HG03025 (cell line): ENCODE data around the gene INPP4B.

Experiments used
- ATAC-seq: cut with Tn5 transposase; IDR thresholded peaks from one replicate; pipeline ENCODE4 v1.9.1; 2021; ENCODE audit warnings: mild to moderate bottlenecking, moderate library complexity; ENCODE audit not compliant: unreplicated experiment, low FRiP score

The INPP4B gene

DNA sequence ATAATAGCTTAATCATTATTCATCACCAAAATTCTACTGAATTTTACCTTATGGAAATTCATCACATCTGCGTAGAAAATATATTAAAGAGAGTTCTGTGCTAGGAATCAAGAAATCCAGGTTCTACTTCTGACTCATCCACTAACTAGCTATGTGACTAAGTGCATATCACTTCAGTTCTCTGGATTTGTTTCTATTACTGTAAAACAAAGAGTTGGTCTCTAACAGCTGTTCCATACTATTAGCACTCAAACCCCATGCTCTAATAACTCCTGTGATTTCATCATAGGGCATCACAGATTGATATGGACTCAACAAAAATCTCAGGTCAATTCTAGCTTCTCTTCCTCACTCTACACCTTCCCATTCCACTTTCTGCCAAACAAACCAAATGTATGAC, 572.0 kb downstream of the INPP4B start:
- ATAC-seq = no peak

DNA sequence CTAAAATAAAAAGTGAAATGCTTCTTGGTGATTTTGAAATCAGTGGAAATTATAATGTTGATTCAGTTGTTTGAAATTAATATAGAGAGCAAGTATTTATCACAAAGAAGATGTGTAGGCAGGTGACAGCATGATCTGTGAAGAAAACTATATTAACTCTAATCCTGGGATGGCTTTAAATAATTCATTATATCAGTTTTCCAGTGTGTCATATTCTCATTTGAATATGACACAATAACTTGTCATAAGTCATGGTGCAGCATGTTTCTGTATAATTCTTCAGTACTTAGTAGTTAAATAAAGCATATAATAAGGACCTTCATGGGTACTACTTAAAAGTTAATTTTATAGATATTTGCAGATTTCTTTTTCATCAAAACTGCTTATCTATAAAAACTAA, 573.6 kb downstream of the INPP4B start:
- ATAC-seq = no peak

DNA sequence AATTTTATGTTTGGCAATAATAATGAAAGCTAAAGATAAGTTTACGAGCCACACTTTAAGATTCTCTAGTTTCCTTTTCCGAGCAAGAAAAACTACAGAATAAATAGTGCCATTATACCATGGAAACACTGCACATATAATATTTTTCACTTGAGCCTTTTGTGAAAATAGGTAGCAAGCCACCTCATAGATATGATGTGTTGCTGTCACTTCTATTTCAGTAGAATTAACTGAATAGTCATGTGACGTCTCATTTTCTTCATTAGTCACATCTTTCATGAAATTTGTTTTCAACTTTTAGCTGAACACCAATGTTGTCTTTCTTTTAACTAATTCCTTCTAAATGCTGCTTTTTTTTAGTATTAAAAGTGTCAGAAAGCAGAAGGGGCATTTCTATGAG, 574.3 kb downstream of the INPP4B start:
- ATAC-seq = no peak

DNA sequence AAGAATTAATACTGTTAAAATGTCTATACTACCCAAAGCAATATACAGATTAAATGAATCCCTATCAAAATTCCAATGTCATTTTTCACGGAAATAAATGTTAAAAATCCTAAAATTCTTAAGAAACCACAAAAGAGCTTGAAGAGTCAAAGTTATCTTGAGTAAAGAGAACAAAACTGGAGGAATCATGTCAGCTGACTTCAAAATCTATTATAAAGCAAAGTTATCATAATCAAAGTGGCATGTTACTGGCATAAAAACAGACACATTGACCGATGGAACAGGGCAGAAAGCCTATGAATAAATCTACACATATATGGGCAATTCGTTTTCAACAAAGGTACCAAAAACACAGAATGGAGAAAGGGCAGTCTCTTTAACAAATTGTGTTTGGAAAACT, 579.0 kb downstream of the INPP4B start:
- no peak for ATAC-seq

DNA sequence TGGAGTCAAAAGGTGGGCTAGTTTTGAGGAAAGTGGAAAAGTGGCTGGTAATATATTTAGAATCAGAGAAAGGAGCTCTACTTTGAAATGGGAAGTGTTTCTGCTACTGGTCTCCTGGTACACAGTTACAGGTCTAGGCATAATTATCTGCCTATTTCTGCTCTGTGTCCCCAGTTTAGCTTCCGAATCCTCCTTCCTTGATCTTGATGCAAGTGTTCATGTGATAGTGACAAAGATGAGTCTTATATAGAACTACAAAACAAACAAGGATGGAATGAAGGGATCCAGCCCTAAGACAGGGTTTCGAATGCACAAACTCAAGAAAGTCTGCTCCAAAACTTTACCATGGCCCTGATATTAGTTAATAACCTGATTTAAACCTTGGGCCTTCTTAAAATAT, 580.2 kb downstream of the INPP4B start:
- ATAC-seq = no peak

DNA sequence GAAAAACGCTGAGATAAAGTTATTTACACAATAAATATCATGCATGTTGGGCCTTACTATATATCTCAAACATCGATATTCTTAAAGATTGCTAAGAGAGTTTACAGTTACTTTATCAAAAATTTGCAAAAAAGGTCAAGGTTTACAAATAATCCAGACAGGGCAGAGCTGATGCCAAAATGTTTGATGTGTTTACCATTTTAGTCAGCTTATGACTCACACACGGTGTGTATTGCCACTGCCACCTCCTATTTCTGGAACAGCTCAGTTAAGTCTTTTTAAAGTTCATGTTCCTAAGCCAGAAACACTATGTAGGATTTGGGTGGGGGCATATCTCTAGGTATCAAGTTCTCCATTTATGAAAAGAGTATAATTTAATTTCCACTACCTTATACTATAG, 580.6 kb downstream of the INPP4B start:
- no peak for ATAC-seq

DNA sequence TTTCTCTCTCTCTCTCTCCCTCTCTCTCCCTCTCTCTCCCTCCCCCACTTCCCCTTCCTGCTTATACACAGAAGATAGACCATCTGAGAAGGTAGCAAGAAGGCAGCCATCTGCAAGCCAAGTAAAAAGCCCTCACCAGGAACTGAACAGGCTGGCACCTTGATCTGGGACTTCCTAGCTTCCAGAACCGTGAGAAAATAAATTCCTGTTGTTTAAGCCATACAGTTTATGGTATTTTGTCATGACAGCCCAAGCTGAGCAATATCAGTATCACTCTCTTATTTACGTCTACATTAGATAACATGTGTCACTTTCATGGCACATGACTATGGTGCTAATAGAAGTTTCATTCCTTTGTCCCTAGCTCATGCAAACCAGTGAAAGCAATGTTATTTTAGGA, 581.1 kb downstream of the INPP4B start:
- no peak for ATAC-seq

DNA sequence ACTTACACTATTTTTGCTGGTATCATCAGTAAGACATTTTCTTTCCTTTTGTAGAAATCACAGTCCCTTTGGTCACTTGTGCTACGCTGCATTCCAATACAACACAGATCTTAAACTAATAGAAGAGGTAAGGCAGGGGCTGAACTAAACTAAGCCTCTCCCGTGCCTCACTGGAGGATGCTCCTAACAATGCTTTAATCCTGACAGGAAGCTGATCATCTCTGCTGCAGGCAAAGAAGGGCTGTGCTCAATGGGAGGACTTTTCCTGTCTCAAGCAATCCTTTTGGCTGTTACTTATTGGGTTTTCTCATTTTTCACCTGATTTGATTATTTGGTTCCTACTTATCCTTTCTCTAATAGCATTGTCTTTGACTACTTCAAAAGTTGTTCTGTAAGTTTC, 583.1 kb downstream of the INPP4B start:
- no peak for ATAC-seq

DNA sequence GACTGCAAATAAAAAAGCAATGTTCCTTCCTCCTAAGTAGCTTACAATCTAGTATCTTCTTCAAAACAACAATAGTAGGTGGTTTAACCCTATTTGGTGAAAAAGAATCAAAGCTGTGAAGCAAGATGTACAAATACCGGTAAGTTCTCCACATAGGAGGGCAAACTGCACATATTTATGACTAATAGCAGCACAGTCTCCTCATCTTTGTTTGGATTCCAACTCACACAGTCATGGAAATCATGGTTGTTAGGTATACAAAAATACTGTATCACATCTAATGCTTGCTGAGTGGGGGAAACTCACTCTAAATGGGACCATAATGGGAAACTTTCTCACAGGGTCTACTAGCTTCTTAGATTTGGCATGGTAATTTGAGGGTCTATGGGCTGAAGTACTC, 597.2 kb downstream of the INPP4B start:
- ATAC-seq = no peak

DNA sequence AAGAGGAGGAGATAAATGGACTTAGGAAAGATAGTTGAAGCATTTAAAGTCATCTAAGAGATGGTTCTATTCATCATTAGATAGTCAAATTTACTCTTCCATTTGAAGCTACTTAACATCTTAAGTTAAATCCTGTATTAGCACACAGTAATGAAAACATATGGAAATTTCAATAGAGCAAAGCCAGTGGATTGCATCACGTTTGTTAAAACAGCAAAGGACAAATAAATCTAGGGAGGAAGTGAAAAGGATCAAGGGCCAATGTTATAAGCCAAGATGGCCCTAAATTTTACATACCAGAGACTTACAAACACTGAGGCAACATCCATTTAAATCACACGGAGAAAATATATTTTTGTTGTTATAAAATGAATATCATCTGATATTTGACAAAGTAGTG, 602.8 kb downstream of the INPP4B start:
- no peak for ATAC-seq

DNA sequence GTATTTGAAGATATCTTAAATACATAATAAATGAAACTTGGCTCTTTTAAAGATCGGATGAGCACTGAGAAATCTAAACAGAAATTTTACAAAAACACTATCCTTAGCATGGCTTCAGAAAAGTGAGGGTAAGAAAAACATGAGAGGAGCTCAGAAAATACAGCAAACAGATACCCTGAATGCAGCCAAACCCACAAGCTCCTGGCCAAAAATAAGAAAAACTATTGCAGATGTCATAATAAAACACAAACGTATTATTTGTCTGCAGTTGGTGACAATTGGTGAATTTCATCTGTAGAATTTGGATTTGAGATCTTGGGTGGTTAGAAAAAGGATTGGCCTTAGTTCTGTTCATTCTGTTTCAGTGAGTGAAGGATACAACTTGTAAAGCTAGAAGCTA, 603.9 kb downstream of the INPP4B start:
- ATAC-seq = no peak

DNA sequence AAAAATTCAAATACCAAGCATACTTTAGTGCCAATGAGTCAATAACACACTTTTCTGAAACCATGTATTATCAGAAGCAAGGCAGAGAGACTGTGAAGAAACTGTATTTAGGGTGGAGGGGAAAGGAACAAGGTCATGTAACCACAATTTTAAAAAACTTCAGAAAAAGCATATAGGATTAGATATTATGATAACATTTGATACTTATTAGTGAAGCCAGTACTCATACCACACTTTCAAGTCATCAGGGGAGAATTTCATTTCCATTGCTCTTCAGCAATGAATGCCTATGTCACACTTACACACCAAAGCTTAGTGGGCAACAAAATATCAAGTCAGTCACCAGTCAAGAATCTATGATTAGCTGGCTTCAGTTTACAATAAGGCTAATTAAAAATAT, 607.5 kb downstream of the INPP4B start:
- ATAC-seq = no peak

DNA sequence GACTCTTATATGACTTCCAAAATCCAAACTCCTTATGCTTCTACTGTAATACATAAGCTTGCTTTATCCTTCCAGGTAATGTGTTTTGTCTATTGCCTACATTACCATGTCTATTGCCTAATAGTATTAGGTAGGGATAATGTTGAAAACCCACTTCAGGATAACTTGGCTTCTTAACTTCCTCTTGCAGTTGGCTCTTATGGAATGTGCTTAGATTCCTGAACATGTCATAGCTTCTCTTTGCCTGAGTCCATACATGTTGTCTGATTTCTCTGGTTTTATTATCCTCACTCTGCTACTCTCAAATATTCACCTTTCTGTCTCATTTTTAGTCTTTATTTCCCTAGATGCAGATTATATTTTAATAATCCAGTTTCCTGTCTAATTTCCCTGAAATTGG, 609.8 kb downstream of the INPP4B start:
- ATAC-seq = no peak

DNA sequence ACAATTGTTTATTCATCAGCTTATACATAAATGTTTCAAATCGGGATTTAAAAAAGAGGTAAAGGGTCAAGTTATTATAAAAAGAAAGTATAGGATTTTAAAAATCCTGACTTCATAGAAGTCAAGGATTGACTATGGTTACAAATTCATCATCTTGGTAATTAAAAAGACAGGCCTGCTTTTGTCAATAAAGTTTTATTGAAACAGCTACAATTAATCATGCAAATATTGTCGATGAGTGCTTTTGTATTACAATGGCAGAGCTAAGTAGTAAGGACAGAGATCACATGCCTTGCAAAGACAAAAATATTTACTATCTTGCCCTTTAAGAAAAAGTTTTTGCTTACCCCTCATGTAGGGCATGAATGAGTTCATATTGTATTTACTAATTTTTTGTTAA, 614.3 kb downstream of the INPP4B start:
- no peak for ATAC-seq

DNA sequence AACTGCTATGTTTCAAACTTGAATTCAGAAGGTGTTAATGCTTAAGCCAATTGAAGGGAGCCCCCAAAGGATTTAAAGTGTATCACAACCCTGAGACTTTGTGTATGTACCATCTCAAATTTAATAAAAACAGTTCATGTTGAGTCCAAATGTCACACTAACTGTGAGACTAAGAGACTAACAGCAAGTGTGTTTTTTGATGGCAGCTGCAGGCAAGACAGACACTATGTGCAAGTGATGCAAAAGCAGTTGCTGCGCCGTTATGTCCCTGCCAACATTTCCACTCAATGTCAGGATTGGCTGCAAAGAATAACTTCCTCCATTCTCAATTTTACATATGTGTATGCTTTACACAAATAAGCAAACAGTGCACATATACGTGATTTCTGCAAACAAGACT, 615.1 kb downstream of the INPP4B start:
- ATAC-seq = no peak

DNA sequence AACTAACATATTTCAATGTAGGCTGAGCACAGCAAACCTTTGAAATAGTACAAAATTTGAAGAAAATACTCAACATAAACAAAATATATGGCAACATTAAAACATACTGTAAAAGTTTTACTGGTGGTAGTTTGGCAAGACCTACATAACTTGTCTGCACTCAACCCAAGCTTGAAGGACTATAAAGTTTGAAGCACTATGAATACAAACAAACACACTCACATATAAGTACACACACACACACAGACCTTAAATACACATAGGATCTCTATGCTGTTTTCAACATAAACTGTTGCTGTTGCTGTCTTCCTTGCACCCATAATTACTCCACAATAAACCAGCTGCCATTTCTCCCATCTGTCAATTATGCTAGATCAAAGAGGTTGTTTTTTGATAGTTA, 620.1 kb downstream of the INPP4B start:
- no peak for ATAC-seq

DNA sequence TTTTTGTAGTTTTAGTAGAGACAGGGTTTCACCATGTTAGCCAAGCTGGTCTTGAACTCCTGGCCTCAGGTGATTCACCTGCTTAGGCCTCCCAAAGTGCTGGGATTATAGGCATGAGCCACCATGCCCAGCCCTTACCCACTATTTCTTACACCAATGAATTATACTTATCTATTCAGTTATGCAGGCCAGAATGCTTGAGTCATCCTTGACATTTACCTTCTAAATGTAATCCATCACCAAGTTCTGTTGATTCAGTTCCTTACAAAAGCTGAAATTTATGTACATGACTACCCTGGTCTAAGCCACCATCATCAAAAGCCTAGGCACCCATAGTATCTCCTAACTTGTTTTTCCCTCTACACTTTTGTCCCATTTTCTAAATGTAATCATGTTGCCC, 624.0 kb downstream of the INPP4B start:
- ATAC-seq = no peak

DNA sequence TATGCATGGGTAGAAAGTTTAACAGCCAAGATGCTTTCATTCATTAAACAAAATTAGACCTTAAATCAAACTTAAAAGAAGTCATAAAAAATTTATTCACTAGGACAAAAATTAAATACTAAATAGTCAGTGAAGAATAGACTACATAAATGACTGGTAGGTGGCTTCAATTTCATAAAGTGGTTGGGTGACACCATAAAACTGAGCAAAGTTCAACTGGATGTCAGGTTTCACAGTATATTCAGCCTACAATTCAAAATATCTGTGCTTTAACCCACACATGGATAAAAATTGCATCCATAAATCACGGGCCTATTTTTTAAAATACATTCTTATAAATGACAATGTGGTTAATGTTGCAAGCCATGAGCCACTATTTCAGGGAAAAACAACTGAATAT, 627.4 kb downstream of the INPP4B start:
- no peak for ATAC-seq

DNA sequence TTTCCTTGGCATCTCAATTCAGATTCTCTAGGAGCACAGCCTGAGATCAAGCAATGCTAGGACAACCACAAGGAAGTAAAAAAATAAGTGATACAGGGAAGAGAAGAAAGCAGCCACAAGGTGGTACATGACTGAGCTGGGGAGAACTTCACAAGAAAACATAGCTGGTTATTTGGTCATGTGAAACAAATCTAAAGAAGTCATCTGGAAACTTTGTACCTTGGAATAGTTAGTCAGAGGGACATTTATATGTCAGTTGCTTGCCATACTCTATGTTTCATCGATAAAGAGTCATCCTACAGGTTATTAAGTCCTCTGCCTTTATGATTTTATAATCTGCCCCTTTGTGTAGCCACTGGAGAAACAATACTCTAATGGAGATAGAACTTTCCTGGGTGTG, 634.7 kb downstream of the INPP4B start:
- no peak for ATAC-seq

DNA sequence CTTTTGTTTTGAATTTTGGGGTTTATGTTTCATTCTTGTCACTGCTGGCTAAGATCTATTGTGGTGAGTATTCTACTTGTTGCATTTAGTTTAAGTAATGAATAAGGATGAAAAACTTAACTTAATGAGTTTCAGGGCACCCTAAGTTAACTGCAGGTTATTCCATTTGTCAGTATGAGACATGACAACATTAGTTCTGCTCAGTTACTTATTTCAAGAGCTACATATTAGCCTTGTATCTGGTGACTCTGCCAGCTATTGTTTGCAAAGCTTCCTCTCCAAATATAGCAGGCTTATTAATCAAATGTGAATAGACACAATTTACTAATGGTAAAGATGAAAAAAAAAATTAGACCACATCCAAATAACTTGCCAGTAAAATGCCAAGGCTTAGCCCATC, 642.6 kb downstream of the INPP4B start:
- no peak for ATAC-seq

DNA sequence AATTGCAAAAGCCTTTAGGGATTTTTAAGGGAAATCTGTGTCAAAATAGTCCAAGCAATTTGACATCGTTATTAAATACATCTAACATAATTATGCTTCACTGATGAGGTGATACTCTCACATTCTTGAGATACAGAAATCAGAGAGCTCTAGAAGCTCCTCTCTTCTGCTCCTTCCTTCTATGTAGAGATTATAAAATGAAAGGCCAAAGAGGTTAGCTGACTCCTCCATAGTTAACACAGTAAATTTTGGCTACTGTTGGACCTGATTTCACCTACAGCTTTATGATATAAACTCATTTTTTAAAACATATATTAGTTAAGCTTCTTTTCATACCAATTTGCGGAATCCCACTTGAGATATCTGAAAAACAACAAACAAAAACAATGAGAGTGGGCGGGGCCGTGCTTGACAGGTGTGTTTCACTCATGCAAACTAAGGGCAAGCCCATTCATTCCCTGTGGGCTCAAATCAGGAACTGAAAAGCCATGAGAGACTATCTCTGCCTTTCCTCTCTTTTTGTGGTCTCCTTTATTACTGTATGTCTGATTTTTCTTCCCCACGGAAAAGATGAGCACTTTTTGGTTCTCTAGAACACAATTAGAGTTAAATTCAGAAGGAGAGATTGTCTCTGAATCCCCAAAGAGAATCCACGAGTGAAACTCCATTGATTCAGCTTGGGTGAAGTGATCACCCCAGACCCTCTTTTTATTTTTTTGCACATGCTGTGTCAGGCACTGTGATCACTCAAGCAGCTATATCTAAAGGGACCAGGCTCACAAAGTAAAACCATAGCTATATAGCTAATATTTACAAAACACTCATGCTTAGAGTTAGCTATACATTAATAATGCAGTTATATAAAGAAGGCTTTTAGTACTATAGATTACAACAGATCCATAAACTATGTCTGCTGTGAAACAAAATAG, 643.4 kb downstream of the INPP4B start:
- peak; percentile 94 for ATAC-seq

DNA sequence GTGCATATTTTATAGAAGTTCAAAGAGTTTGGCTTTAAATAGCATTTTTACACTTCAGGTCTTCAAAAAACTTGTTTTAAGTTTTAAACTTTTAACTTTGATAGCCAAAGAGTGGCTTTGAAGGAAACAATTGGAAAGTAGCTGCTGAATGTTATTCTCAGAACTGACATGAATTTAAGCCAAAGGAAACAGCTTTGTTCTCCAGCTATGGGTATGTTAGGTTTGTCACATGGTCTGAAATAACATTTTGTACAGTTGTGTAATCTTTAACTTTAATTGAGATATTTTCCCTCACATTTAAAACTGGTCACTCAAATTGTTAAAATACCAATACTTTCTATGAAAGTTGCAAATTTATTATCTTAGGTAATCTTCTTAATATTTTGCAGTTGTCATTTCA, 645.1 kb downstream of the INPP4B start:
- ATAC-seq = no peak

DNA sequence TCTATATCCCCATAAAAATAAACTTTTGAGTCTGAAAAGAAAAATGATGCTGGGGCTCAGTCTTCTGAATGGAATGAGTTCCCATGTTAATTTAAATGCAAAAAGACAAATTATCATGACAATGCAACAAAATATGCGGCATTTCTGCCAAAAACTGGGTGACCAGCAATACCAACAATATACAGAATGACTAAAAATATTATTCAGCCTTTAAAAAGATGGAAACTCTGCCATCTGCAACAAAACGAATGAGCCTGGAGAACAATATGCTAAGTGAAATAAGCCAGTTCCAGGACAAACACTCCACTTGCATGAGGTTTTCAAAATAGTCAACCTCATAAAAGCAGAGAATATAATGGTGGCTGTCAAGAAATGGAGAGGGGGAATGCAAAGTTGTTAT, 651.2 kb downstream of the INPP4B start:
- no peak for ATAC-seq
